ENCODE data around the gene SIVA1.

Gene SIVA1

GRCh38 chr14:104781271-104782077, 28.5 kb downstream of the SIVA1 start:
- CTCF ChIA-PET = no interaction called here
- no peak for DNase-seq (ENCODE audit: extremely low spot score)
- TF ChIP-seq SP1 (IDR thresholded peaks at IDR 0.05) = no peak
- no peak for TF ChIP-seq SUZ12 (IDR thresholded peaks at IDR 0.05)
- POLR2A ChIA-PET = no interaction called here

DNA sequence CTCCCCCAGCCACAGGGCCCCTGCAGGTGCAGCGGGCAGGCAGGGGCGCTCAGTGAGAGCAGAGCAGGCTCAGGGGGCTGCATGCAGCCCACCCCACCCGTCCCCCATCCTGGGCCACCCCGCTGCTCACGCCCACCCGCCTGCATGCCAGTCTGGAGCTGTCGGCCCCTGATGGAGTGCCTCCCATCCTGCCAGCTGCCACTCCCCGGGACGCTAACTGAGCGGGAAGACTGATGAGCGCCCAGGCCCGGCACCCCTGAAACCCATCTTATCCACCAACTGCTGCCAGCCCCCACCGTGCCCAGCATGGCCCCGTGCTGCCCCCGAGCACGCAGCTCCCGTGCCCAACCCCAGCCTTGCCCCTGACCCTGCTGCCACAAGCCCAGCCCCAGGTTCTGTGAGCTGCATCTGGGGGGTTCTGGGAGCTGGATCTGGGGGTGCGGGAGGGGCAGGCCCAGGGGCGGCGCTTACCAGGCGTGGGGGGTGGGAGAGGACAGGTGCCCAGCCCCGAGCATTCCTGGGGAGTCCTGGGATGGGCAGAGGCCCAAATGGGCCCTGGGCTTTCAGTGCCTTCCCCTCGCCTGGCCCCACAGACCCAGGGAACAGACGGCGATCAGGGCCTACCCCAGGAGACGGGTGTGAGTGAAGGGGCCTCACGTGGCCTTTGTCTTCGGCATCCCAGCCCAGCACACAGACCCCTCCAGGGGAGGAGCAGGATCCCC, 29.3 kb downstream of the SIVA1 start:
- DNase-seq (ENCODE audit: extremely low spot score) = no peak
- POLR2A ChIA-PET = no interaction called here
- TF ChIP-seq ELF4 (IDR thresholded peaks at IDR 0.05) (no peak), SP1 (IDR thresholded peaks at IDR 0.05) (no peak), ARNT (IDR thresholded peaks at IDR 0.05) (no peak), CTBP1 (IDR thresholded peaks at IDR 0.05; ENCODE audit: borderline replicate concordance) (no peak), BHLHE40 (IDR thresholded peaks at IDR 0.05; ENCODE audit: borderline replicate concordance) (no peak), TARDBP (IDR thresholded peaks at IDR 0.05) (no peak), FOXM1 (IDR thresholded peaks at IDR 0.05; ENCODE audit: borderline replicate concordance) (no peak)
- TF ChIP-seq, protein P1, sequence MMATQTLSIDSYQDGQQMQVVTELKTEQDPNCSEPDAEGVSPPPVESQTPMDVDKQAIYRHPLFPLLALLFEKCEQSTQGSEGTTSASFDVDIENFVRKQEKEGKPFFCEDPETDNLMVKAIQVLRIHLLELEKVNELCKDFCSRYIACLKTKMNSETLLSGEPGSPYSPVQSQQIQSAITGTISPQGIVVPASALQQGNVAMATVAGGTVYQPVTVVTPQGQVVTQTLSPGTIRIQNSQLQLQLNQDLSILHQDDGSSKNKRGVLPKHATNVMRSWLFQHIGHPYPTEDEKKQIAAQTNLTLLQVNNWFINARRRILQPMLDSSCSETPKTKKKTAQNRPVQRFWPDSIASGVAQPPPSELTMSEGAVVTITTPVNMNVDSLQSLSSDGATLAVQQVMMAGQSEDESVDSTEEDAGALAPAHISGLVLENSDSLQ (IDR thresholded peaks at IDR 0.05) = no peak
- CTCF ChIA-PET = no interaction called here

- ChIA-PET CTCF (no interaction called here), POLR2A (no interaction called here)
- no peak for DNase-seq (ENCODE audit: extremely low spot score)
- TF ChIP-seq ZNF384 (IDR thresholded peaks at IDR 0.05) = no peak
Observed at GRCh38 chr14:104782808-104783139, 29.8 kb downstream of the SIVA1 start.

DNA sequence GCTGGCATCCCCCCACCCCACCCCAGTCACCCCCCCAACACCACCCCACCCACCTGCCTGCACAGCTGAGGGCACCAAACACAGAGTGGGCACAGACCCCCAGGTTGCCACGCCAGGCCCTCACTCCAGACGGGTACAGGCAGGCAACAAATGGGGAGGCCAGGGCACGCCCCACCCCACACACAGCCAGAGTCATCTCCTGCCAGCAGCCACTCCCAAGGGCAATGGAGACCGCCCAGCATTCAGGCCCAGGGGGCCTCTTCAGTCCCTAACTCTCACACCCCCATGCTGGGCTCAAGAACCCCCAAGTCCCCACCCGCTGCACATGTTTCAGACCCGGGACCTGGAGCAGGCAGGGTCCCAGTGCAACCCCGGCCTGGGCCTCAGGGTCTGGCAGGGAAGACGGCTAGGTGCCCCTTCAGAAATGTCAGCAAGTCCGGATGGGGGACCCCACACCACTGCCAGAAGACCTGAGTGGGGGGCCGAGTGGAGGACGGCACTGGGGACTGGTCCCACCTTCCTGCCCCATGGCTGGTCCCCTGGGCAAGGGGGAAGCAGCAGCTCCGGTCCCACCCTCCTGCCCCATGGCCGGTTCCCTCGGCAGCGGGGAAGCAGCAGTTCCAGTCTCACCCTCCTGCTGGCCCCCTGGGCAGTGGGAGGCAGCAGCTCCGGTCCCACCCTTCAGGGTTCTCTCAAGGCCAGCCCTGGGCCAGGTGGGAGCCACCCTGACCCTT, 30.7 kb downstream of the SIVA1 start:
- TF ChIP-seq HDGF (IDR thresholded peaks at IDR 0.05; ENCODE audit: borderline replicate concordance) (no peak), ELF4 (IDR thresholded peaks at IDR 0.05) (no peak), FOXA1 (IDR thresholded peaks at IDR 0.05) (no peak), SUZ12 (IDR thresholded peaks at IDR 0.05) (no peak), TARDBP (IDR thresholded peaks at IDR 0.05) (no peak), NFRKB (IDR thresholded peaks at IDR 0.05) (no peak), BHLHE40 (IDR thresholded peaks at IDR 0.05; ENCODE audit: borderline replicate concordance) (no peak), ARNT (IDR thresholded peaks at IDR 0.05) (no peak), FOXM1 (IDR thresholded peaks at IDR 0.05; ENCODE audit: borderline replicate concordance) (no peak), SP1 (IDR thresholded peaks at IDR 0.05) (no peak), L3MBTL2 (conservative IDR thresholded peaks at IDR 0.05) (no peak), CTBP1 (IDR thresholded peaks at IDR 0.05; ENCODE audit: borderline replicate concordance) (no peak), FOXK2 (IDR thresholded peaks at IDR 0.05) (no peak), ZNF384 (IDR thresholded peaks at IDR 0.05) (no peak), LEF1 (IDR thresholded peaks at IDR 0.05; ENCODE audit: borderline replicate concordance) (no peak)
- TF ChIP-seq, protein P1 (IDR thresholded peaks at IDR 0.05) = no peak
- POLR2A ChIA-PET = interaction anchor here (1.1 kb wide), 1 partner anchor 11 kb away, joined by 3 read pairs; no protein-coding TSS in a partner anchor
- DNase-seq (ENCODE audit: extremely low spot score) = no peak
- CTCF ChIA-PET = no interaction called here

GRCh38 chr14:104784218-104784568, 31.2 kb downstream of the SIVA1 start:
- CTCF ChIA-PET = no interaction called here
- POLR2A ChIA-PET = interaction anchor here (1.1 kb wide), 1 partner anchor 10 kb away, joined by 3 read pairs; no protein-coding TSS in a partner anchor
- TF ChIP-seq SP1 (IDR thresholded peaks at IDR 0.05) (no peak), ZNF384 (IDR thresholded peaks at IDR 0.05) (no peak), TARDBP (IDR thresholded peaks at IDR 0.05) (no peak), HDGF (IDR thresholded peaks at IDR 0.05; ENCODE audit: borderline replicate concordance) (no peak), NFRKB (IDR thresholded peaks at IDR 0.05) (no peak), ELF4 (IDR thresholded peaks at IDR 0.05) (no peak), FOXK2 (IDR thresholded peaks at IDR 0.05) (no peak), BHLHE40 (IDR thresholded peaks at IDR 0.05; ENCODE audit: borderline replicate concordance) (no peak), L3MBTL2 (conservative IDR thresholded peaks at IDR 0.05) (no peak), FOXA1 (IDR thresholded peaks at IDR 0.05) (no peak), CTBP1 (IDR thresholded peaks at IDR 0.05; ENCODE audit: borderline replicate concordance) (no peak), LEF1 (IDR thresholded peaks at IDR 0.05; ENCODE audit: borderline replicate concordance) (no peak), SUZ12 (IDR thresholded peaks at IDR 0.05) (no peak), FOXM1 (IDR thresholded peaks at IDR 0.05; ENCODE audit: borderline replicate concordance) (no peak), ARNT (IDR thresholded peaks at IDR 0.05) (no peak)
- TF ChIP-seq, protein P1 (IDR thresholded peaks at IDR 0.05) = no peak
- DNase-seq (ENCODE audit: extremely low spot score) = no peak
